Mesenchymal stem cell (in vitro differentiated cells and primary cell): ENCODE measurements around the gene AKAP13.

Experiments
- DNase-seq: peaks from one replicate; pipeline ENCODE4 v3.0.0-alpha.2; 2013
- H2AFZ ChIP-seq: one replicate; pipeline ENCODE4 v1.6.1; 2013; ENCODE audit warnings: low read depth, mild to moderate bottlenecking, control low read depth, inconsistent platforms, low read length, moderate library complexity
- H2AK5ac ChIP-seq: 2 replicates; pipeline ENCODE4 v1.6.1; 2013; ENCODE audit warnings: low read length, moderate library complexity, mild to moderate bottlenecking, inconsistent platforms; ENCODE audit not compliant: severe bottlenecking
- H2BK120ac ChIP-seq: one replicate; pipeline ENCODE4 v1.6.1; 2013; ENCODE audit warnings: low read depth, mild to moderate bottlenecking, inconsistent platforms, low read length, moderate library complexity
- H2BK12ac ChIP-seq, 2 experiments: one replicate each; pipeline ENCODE4 v1.6.1; 2013; ENCODE audit warnings: inconsistent platforms in 2 of 2, low read length in 2 of 2, mild to moderate bottlenecking in 2 of 2, moderate library complexity in 2 of 2, control low read depth in 1 of 2
- H2BK15ac ChIP-seq: one replicate; pipeline ENCODE4 v1.6.1; 2013; ENCODE audit warnings: mild to moderate bottlenecking, low read depth, inconsistent platforms; ENCODE audit not compliant: poor library complexity, severe bottlenecking
- H2BK5ac ChIP-seq: 2 replicates; pipeline ENCODE4 v1.6.1; 2013; ENCODE audit warnings: low read depth, mild to moderate bottlenecking, low read length, control low read depth, inconsistent platforms; ENCODE audit not compliant: poor library complexity, severe bottlenecking
- H3K14ac ChIP-seq, 2 experiments: one replicate each; pipeline ENCODE4 v1.6.1; 2013; ENCODE audit warnings: inconsistent platforms in 2 of 2, low read length in 2 of 2, control low read depth in 1 of 2, mild to moderate bottlenecking in 1 of 2, moderate library complexity in 1 of 2
- H3K18ac ChIP-seq, 2 experiments: one replicate each; pipeline ENCODE4 v1.6.1; 2013; ENCODE audit warnings: inconsistent platforms in 2 of 2, low read length in 2 of 2, control low read depth in 1 of 2, low read depth in 1 of 2, mild to moderate bottlenecking in 1 of 2
- H3K23ac ChIP-seq, 2 experiments: one replicate each; pipeline ENCODE4 v1.6.1; 2013; ENCODE audit warnings: inconsistent platforms in 2 of 2, low read length in 2 of 2, mild to moderate bottlenecking in 2 of 2, moderate library complexity in 2 of 2, control low read depth in 1 of 2
- H3K27ac ChIP-seq: 2 replicates; pipeline ENCODE4 v1.5.1; 2013; ENCODE audit warnings: mild to moderate bottlenecking, moderate library complexity, low read length, control low read depth, inconsistent platforms; ENCODE audit not compliant: poor library complexity, severe bottlenecking
- H3K27me3 ChIP-seq, 2 experiments: 2 replicates each; pipeline versions ENCODE4 v1.6.1 to v1.7.0; 2013; ENCODE audit warnings: low read length in 2 of 2, mild to moderate bottlenecking in 2 of 2, moderate library complexity in 2 of 2, control low read depth in 1 of 2, inconsistent platforms in 1 of 2; ENCODE audit not compliant: control insufficient read depth in 1 of 2, insufficient read depth in 1 of 2
- H3K36me3 ChIP-seq, 2 experiments: 2 replicates each; pipeline versions ENCODE4 v1.6.1 to v1.7.0; 2013; ENCODE audit warnings: low read length in 2 of 2, control low read depth in 1 of 2, inconsistent platforms in 1 of 2, low read depth in 1 of 2, mild to moderate bottlenecking in 1 of 2; ENCODE audit not compliant: insufficient read depth in 2 of 2, control insufficient read depth in 1 of 2
- H3K4ac ChIP-seq, 2 experiments: one replicate each; pipeline ENCODE4 v1.6.1; 2013; ENCODE audit warnings: inconsistent platforms in 2 of 2, low read length in 2 of 2, mild to moderate bottlenecking in 2 of 2, moderate library complexity in 2 of 2, control low read depth in 1 of 2, low read depth in 1 of 2
- H3K4me1 ChIP-seq: 2 replicates; pipeline ENCODE4 v1.6.1; 2013; ENCODE audit warnings: low read depth, low read length, control low read depth; ENCODE audit not compliant: control insufficient read depth, insufficient read depth
- H3K4me2 ChIP-seq: 2 replicates; pipeline ENCODE4 v1.6.1; 2013; ENCODE audit warnings: low read length, mild to moderate bottlenecking, inconsistent platforms; ENCODE audit not compliant: poor library complexity, severe bottlenecking
- H3K4me3 ChIP-seq, 2 experiments: 2 replicates each; pipeline versions ENCODE4 v1.5.1 to v1.7.0; 2013; ENCODE audit warnings: low read length in 2 of 2, mild to moderate bottlenecking in 2 of 2, control low read depth in 1 of 2, low read depth in 1 of 2; ENCODE audit not compliant: insufficient read depth in 1 of 2
- H3K79me1 ChIP-seq: replicated peaks from 2 replicates; pipeline ENCODE4 v1.6.1; 2013; ENCODE audit warnings: mild to moderate bottlenecking, control low read depth, low read length, inconsistent platforms; ENCODE audit not compliant: poor library complexity, severe bottlenecking
- H3K9ac ChIP-seq: 2 replicates; pipeline ENCODE4 v1.7.0; 2013; ENCODE audit warnings: mild to moderate bottlenecking, low read length, moderate library complexity
- H3K9me3 ChIP-seq: 2 replicates; pipeline ENCODE4 v1.7.0; 2013; ENCODE audit warnings: mild to moderate bottlenecking, low read length; ENCODE audit not compliant: control insufficient read depth
- H4K8ac ChIP-seq: one replicate; pipeline ENCODE4 v1.6.1; 2013; ENCODE audit warnings: inconsistent platforms, mild to moderate bottlenecking, low read length, moderate library complexity
- H4K91ac ChIP-seq: one replicate; pipeline ENCODE4 v1.6.1; 2013; ENCODE audit warnings: mild to moderate bottlenecking, low read length, inconsistent platforms
- WGBS: methylation state at CpG from one replicate; pipeline ENCODE4 v1.1.7; 2013; ENCODE audit warnings: mixed read lengths; 5-methylcytosine and 5-hydroxymethylcytosine counted together

Gene AKAP13

DNA sequence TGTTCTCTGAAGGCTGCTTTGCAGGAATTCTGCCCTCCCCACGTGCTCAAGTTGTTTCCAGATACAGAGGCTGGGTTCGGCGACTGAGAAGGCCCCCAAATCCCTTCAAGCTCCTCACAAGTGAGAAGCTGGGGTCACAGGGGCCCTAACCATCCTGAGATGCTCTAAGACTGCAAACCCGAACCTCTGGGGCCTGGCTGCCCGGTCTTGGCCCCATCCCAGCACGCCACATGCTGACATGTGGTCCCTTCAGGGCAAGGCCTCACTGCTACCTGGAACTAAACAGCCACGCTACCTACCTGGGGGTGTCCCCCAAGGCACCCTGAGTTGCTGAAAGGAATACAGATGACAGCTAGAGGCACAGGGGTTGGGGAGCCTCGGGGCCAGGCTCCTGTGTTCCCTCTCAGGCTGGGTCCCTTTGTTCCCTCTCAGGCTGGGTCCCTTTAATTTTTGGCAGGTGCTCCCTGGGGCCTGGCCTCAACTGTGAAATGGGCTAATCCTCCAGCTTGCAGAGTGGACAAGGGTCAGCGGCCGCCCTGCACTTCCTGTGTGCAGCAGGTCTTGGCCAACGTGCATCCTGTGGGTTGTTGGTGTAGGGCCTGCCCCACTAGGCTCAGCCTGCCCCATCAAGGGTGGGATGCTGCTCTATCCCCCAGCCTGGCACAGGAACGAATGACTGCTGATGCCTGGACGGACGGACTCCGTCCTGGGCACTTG is 381.8 kb downstream of the AKAP13 start:
- Histone ChIP-seq H3K14ac (no peak overlapping the region), H2BK12ac (no peak overlapping the region), H3K27ac (no peak overlapping the region), H3K4ac (no peak overlapping the region), H3K9ac (no peak overlapping the region), H3K4me3 (no peak overlapping the region), H3K23ac (no peak overlapping the region), H2BK120ac (no peak overlapping the region), H3K4me2 (no peak overlapping the region), H2BK15ac (no peak overlapping the region), H2AFZ (no peak overlapping the region), H3K79me1 (peaks cover 34% of the 10 kb centered on the region), H4K8ac (no peak overlapping the region), H3K18ac (no peak overlapping the region), H3K9me3 (no peaks in the 10 kb centered on the region), H3K36me3 (peaks cover 0 to 33% of the 10 kb centered on the region in 2 experiments), H2BK5ac (no peak overlapping the region), H2AK5ac (no peak overlapping the region), H4K91ac (no peak overlapping the region), H3K27me3 (no peaks in the 10 kb centered on the region), H3K4me1 (peaks cover 42% of the 10 kb centered on the region)
- DNase-seq: no peak
- 89% methylated on average over 15 of the region's 15 CpGs for WGBS

GRCh38 chr15:85762756-85763127 is 382.3 kb downstream of the AKAP13 start:
- H2BK5ac ChIP-seq: no peak overlapping the region
- no peak overlapping the region for H3K4me2 ChIP-seq
- peak overlapping the region; percentile 10 for H4K91ac ChIP-seq
- no peak overlapping the region for H3K27ac ChIP-seq
- peaks cover 0 to 32% of the 10 kb centered on the region in 2 experiments for H3K36me3 ChIP-seq
- H3K27me3 ChIP-seq: no peaks in the 10 kb centered on the region
- no peak overlapping the region for H2BK120ac ChIP-seq
- H2BK12ac ChIP-seq: no peak overlapping the region
- no peak for DNase-seq
- no peak overlapping the region for H2BK15ac ChIP-seq
- no peak overlapping the region for H3K4ac ChIP-seq
- no peak overlapping the region for H3K14ac ChIP-seq
- H4K8ac ChIP-seq: no peak overlapping the region
- H3K9me3 ChIP-seq: no peaks in the 10 kb centered on the region
- no peak overlapping the region for H3K9ac ChIP-seq
- H3K4me3 ChIP-seq: no peak overlapping the region
- H3K18ac ChIP-seq: no peak overlapping the region
- no peak overlapping the region for H3K23ac ChIP-seq
- H3K4me1 ChIP-seq: peaks cover 42% of the 10 kb centered on the region
- no peak overlapping the region for H2AFZ ChIP-seq
- peaks cover 35% of the 10 kb centered on the region for H3K79me1 ChIP-seq
- no peak overlapping the region for H2AK5ac ChIP-seq
- 98% methylated on average over 8 of the region's 8 CpGs for WGBS

GRCh38 chr15:85763157-85763556 is 382.8 kb downstream of the AKAP13 start:
- Histone ChIP-seq H3K27me3 (no peaks in the 10 kb centered on the region), H3K36me3 (peaks cover 0 to 32% of the 10 kb centered on the region in 2 experiments), H3K18ac (no peak overlapping the region), H3K27ac (no peak overlapping the region), H2AFZ (no peak overlapping the region), H3K9ac (no peak overlapping the region), H2AK5ac (no peak overlapping the region), H2BK5ac (no peak overlapping the region), H3K4me2 (no peak overlapping the region), H3K23ac (no peak overlapping the region), H2BK120ac (no peak overlapping the region), H4K8ac (no peak overlapping the region), H3K4me1 (peaks cover 44% of the 10 kb centered on the region), H4K91ac (no peak overlapping the region), H2BK12ac (no peak overlapping the region), H3K14ac (no peak overlapping the region), H3K9me3 (no peaks in the 10 kb centered on the region), H3K4me3 (no peak overlapping the region), H3K4ac (no peak overlapping the region), H2BK15ac (no peak overlapping the region), H3K79me1 (peaks cover 39% of the 10 kb centered on the region)
- DNase-seq: no peak
- 97% methylated on average over 16 of the region's 16 CpGs for WGBS

DNA sequence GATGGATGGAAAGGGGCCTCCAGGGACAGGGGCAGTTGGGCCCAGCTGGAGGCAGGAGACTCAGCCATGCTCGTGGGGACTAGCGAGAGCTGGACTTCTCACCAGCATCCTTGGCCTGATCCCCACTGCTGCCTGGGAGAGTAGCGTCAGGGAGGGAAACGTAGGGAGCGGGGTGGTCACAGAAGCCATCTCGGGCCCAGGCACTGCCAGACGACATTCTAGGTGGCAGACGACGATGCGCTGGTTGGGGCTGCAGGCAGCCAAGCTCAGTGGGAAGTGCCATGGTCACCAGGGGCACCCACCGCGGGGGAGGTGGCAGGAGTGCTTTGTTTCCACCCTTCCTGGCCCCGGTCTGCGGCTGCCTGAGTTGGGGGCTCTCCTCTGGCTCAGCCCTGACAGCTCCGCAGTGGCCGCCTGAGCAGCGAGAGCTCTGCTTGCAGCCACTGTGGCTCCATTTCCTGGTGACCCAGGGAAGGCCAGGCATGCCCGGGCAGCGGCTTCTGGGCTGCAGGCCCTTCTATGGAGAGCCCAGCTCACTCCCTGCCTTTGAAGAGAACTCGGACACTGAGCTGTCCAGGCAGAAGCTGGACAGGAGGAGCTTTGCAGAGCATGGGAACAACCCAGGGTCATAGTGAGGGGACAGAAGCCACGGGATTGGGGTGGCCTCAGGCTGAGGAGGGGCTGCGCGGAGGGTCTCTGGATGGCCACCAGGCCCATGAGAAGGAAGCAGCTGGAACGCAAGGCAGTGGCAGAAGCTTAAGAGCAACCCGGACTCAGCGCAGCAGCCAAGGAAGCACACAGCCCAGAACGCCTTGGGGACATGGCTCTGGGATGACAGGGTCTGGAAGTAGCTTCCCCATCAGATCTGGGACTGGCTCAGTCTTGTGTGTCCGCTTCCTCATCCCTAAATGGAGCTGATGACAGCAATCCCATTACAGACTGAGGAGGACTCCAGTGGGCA is 383.6 kb downstream of the AKAP13 start:
- Histone ChIP-seq H2BK5ac (no peak overlapping the region), H2AFZ (no peak overlapping the region), H3K9me3 (no peaks in the 10 kb centered on the region), H2BK120ac (no peak overlapping the region), H3K36me3 (peaks cover 0 to 32% of the 10 kb centered on the region in 2 experiments), H3K27me3 (no peaks in the 10 kb centered on the region), H2AK5ac (no peak overlapping the region), H3K4me1 (peaks cover 44% of the 10 kb centered on the region), H3K14ac (no peak overlapping the region), H3K27ac (no peak overlapping the region), H4K91ac (peak overlapping the region; percentile 47), H3K4ac (peak overlapping the region in 1 of 2 experiments; percentile 15), H3K79me1 (peaks cover 47% of the 10 kb centered on the region), H2BK12ac (no peak overlapping the region), H2BK15ac (no peak overlapping the region), H4K8ac (no peak overlapping the region), H3K18ac (no peak overlapping the region), H3K9ac (no peak overlapping the region), H3K23ac (no peak overlapping the region), H3K4me3 (peak overlapping the region in 1 of 2 experiments; percentile 17), H3K4me2 (no peak overlapping the region)
- DNase-seq: no peak
- WGBS: 95% methylated on average over 28 of the region's 28 CpGs
